Measurements from ENCODE around the gene RAB11FIP3.
A peak's percentile ranks its signal among the peaks of the same experiment; 100 is the strongest.
"Not testable (repeated sequence)": the region's sequence is repeated elsewhere in the genome, so short reads cannot be mapped to it uniquely, and the experiment has no call there.

RAB11FIP3 gene

GRCh38 chr16:404971-405486, 20.4 kb upstream of the RAB11FIP3 start:
- Histone ChIP-seq H3K36me3 (ENCODE audit: control insufficient read depth in 1 of 2, insufficient read depth in 2 of 2, low read length in 2 of 2) (peaks cover 0 to 9% of the 10 kb centered on the region in 2 donors), H3K27ac (ENCODE audit: low read depth, low read length) (no peak overlapping the region)

GRCh38 chr16:405548-406506, 19.6 kb upstream of the RAB11FIP3 start:
- H3K27ac ChIP-seq (ENCODE audit: low read depth, low read length): no peak overlapping the region

More at GRCh38 chr16:404971-405486, 20.4 kb upstream of the RAB11FIP3 start:
- Histone ChIP-seq H3K9me3 (ENCODE audit: control insufficient read depth in 1 of 2, low read length in 2 of 2) (no peaks in the 10 kb centered on the region), H3K4me1 (ENCODE audit: control insufficient read depth in 1 of 2, insufficient read depth in 2 of 2, low read length in 2 of 2) (peaks cover 16 to 20% of the 10 kb centered on the region in 2 donors), H3K27me3 (ENCODE audit: control insufficient read depth in 1 of 2, insufficient read depth in 2 of 2, low read length in 2 of 2) (no peaks in the 10 kb centered on the region), H3K9ac (ENCODE audit: low read depth in 1 of 2, low read length in 2 of 2) (no peak overlapping the region), H3K4me3 (ENCODE audit: low read depth in 1 of 2, low read length in 2 of 2) (no peak overlapping the region)

DNA sequence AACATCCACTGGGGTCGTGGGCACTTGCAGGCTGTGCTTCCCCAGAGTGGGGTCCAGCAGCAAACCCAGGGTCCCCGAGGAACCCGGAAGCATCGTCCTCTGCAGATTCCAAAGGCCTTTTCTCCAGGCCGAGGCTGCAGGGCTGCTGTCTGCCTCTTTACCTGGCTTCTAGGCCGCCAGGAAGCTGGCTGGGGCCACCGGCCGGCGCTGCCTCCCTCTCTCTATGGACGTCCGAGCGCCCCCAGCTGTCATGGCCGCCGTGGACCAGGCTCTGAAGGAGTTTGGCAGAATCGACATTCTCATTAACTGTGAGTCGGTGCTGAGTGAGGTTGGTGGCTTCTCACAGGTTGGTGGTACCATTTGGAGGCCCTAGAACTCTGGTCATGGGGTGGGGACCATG, 18.2 kb upstream of the RAB11FIP3 start:
- Histone ChIP-seq H3K36me3 (ENCODE audit: control insufficient read depth in 1 of 2, insufficient read depth in 2 of 2, low read length in 2 of 2) (peaks cover 0 to 27% of the 10 kb centered on the region in 2 donors), H3K9ac (ENCODE audit: low read depth in 1 of 2, low read length in 2 of 2) (no peak overlapping the region), H3K4me3 (ENCODE audit: low read depth in 1 of 2, low read length in 2 of 2) (no peak overlapping the region), H3K9me3 (ENCODE audit: control insufficient read depth in 1 of 2, low read length in 2 of 2) (no peaks in the 10 kb centered on the region), H3K4me1 (ENCODE audit: control insufficient read depth in 1 of 2, insufficient read depth in 2 of 2, low read length in 2 of 2) (peaks cover 9 to 12% of the 10 kb centered on the region in 2 donors), H3K27me3 (ENCODE audit: control insufficient read depth in 1 of 2, insufficient read depth in 2 of 2, low read length in 2 of 2) (no peaks in the 10 kb centered on the region), H3K27ac (ENCODE audit: low read depth, low read length) (no peak overlapping the region)

More at GRCh38 chr16:405548-406506, 19.6 kb upstream of the RAB11FIP3 start:
- H3K9me3 ChIP-seq (ENCODE audit: control insufficient read depth in 1 of 2, low read length in 2 of 2): no peaks in the 10 kb centered on the region
- no peak overlapping the region for H3K4me3 ChIP-seq (ENCODE audit: low read depth in 1 of 2, low read length in 2 of 2)
- peaks cover 9 to 12% of the 10 kb centered on the region in 2 donors for H3K4me1 ChIP-seq (ENCODE audit: control insufficient read depth in 1 of 2, insufficient read depth in 2 of 2, low read length in 2 of 2)
- H3K9ac ChIP-seq (ENCODE audit: low read depth in 1 of 2, low read length in 2 of 2): no peak overlapping the region
- H3K27me3 ChIP-seq (ENCODE audit: control insufficient read depth in 1 of 2, insufficient read depth in 2 of 2, low read length in 2 of 2): no peaks in the 10 kb centered on the region
- H3K36me3 ChIP-seq (ENCODE audit: control insufficient read depth in 1 of 2, insufficient read depth in 2 of 2, low read length in 2 of 2): peaks cover 0 to 13% of the 10 kb centered on the region in 2 donors

- Histone ChIP-seq H3K27me3 (ENCODE audit: control insufficient read depth in 1 of 2, insufficient read depth in 2 of 2, low read length in 2 of 2) (no peaks in the 10 kb centered on the region), H3K4me1 (ENCODE audit: control insufficient read depth in 1 of 2, insufficient read depth in 2 of 2, low read length in 2 of 2) (peaks cover 2 to 3% of the 10 kb centered on the region in 2 donors), H3K27ac (ENCODE audit: low read depth, low read length) (no peak overlapping the region), H3K9me3 (ENCODE audit: control insufficient read depth in 1 of 2, low read length in 2 of 2) (no peaks in the 10 kb centered on the region), H3K9ac (ENCODE audit: low read depth in 1 of 2, low read length in 2 of 2) (no peak overlapping the region), H3K36me3 (ENCODE audit: control insufficient read depth in 1 of 2, insufficient read depth in 2 of 2, low read length in 2 of 2) (peaks cover 0 to 28% of the 10 kb centered on the region in 2 donors), H3K4me3 (ENCODE audit: low read depth in 1 of 2, low read length in 2 of 2) (no peak overlapping the region)
Observed at GRCh38 chr16:410516-411178, 14.8 kb upstream of the RAB11FIP3 start.

DNA sequence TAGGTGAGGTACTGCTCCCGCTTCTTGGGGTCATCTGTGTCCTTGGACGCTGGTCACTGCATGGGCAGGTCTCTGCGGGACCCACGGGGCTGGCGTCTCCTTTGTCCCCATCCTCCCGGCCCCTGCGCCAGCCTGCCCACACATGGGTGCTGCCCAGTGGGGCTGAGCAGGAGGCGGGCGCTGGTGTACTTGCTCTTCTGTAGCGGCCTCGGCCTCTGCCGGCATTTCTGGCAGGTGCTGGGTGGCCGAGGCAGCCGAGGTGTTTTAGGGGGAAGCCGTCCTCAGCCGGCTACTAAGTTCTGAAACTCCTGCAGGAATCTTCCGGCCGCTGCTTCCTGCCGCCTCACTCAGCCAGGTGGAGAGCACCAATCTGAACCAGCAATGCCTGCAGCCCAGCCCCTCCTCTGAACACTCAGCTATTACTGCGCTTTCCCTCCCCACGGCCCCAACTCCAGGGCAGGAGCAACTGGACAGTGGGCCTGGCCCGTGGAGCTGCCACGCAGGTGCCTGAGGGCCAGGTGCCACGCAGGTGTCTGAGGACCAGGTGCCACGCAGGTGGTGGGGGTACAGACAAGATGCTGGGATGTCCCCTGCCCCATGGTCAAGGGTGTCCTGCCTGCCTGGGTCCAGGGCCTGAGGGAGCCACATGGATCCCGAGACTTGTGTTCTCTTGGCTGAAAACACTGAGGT, 13.7 kb upstream of the RAB11FIP3 start:
- no peak overlapping the region for H3K4me3 ChIP-seq (ENCODE audit: low read depth in 1 of 2, low read length in 2 of 2)
- H3K27me3 ChIP-seq (ENCODE audit: control insufficient read depth in 1 of 2, insufficient read depth in 2 of 2, low read length in 2 of 2): no peaks in the 10 kb centered on the region
- H3K9ac ChIP-seq (ENCODE audit: low read depth in 1 of 2, low read length in 2 of 2): no peak overlapping the region
- peaks cover 0 to 28% of the 10 kb centered on the region in 2 donors for H3K36me3 ChIP-seq (ENCODE audit: control insufficient read depth in 1 of 2, insufficient read depth in 2 of 2, low read length in 2 of 2)
- no peaks in the 10 kb centered on the region for H3K9me3 ChIP-seq (ENCODE audit: control insufficient read depth in 1 of 2, low read length in 2 of 2)
- no peak overlapping the region for H3K27ac ChIP-seq (ENCODE audit: low read depth, low read length)
- H3K4me1 ChIP-seq (ENCODE audit: control insufficient read depth in 1 of 2, insufficient read depth in 2 of 2, low read length in 2 of 2): no peaks in the 10 kb centered on the region

DNA sequence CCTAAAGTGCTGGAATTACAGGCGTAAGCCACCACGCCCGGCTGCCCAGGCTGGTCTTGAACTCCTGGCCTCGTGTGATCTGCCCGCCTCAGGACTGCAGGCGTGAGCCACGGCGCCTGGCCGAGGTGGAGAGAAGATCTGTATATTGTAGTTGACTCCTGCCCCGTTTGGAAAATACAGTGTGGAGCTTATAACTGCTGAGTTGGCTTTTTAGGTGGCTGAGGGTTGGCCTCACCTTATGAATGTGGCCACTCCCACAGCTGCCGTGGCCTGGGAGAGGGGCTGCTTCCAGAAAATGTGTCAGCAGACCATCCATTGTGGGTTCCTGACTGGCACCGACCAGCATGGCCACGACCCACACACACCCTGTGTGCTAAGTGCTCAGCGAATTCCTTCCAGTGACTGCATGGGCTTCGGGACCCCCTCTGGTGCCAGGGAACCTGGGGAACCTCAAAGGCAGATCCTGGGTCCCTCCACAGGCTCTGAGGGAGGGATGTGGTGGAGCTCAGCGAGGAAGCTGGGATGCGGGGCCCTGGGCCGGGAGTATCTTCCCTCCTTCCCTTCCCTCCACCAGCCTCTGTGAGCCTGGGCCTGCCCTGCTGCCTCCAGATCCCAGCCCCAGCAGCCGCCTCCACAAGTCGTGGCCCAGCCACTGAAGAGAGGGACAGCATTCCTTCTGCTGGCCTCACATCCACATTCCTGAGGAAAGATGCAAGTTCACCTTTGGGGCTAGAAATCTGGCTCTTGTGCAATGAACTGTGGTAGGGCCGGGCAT, 10.9 kb upstream of the RAB11FIP3 start:
- Histone ChIP-seq H3K9ac (ENCODE audit: low read depth in 1 of 2, low read length in 2 of 2) (no peak overlapping the region), H3K4me1 (ENCODE audit: control insufficient read depth in 1 of 2, insufficient read depth in 2 of 2, low read length in 2 of 2) (no peaks in the 10 kb centered on the region), H3K36me3 (ENCODE audit: control insufficient read depth in 1 of 2, insufficient read depth in 2 of 2, low read length in 2 of 2) (peaks cover 0 to 23% of the 10 kb centered on the region in 2 donors), H3K4me3 (ENCODE audit: low read depth in 1 of 2, low read length in 2 of 2) (no peak overlapping the region), H3K27ac (ENCODE audit: low read depth, low read length) (no peak overlapping the region), H3K27me3 (ENCODE audit: control insufficient read depth in 1 of 2, insufficient read depth in 2 of 2, low read length in 2 of 2) (no peaks in the 10 kb centered on the region), H3K9me3 (ENCODE audit: control insufficient read depth in 1 of 2, low read length in 2 of 2) (no peaks in the 10 kb centered on the region)

- H3K9ac ChIP-seq (ENCODE audit: low read depth in 1 of 2, low read length in 2 of 2); H3K27ac ChIP-seq (ENCODE audit: low read depth, low read length); H3K4me1 ChIP-seq (ENCODE audit: control insufficient read depth in 1 of 2, insufficient read depth in 2 of 2, low read length in 2 of 2); H3K4me3 ChIP-seq (ENCODE audit: low read depth in 1 of 2, low read length in 2 of 2); H3K9me3 ChIP-seq (ENCODE audit: control insufficient read depth in 1 of 2, low read length in 2 of 2); H3K27me3 ChIP-seq (ENCODE audit: control insufficient read depth in 1 of 2, insufficient read depth in 2 of 2, low read length in 2 of 2): not testable (repeated sequence)
- H3K36me3 ChIP-seq (ENCODE audit: control insufficient read depth in 1 of 2, insufficient read depth in 2 of 2, low read length in 2 of 2): peaks cover 0 to 18% of the 10 kb centered on the region in 2 donors
Observed at GRCh38 chr16:415170-415498, 10.3 kb upstream of the RAB11FIP3 start.

- H3K4me3 ChIP-seq (ENCODE audit: low read depth in 1 of 2, low read length in 2 of 2); H3K9ac ChIP-seq (ENCODE audit: low read depth in 1 of 2, low read length in 2 of 2); H3K9me3 ChIP-seq (ENCODE audit: control insufficient read depth in 1 of 2, low read length in 2 of 2); H3K27ac ChIP-seq (ENCODE audit: low read depth, low read length); H3K36me3 ChIP-seq (ENCODE audit: control insufficient read depth in 1 of 2, insufficient read depth in 2 of 2, low read length in 2 of 2): not testable (repeated sequence)
- peaks cover 0 to 13% of the 10 kb centered on the region in 2 donors for H3K27me3 ChIP-seq (ENCODE audit: control insufficient read depth in 1 of 2, insufficient read depth in 2 of 2, low read length in 2 of 2)
- H3K4me1 ChIP-seq (ENCODE audit: control insufficient read depth in 1 of 2, insufficient read depth in 2 of 2, low read length in 2 of 2): peaks cover 18 to 22% of the 10 kb centered on the region in 2 donors
Observed at GRCh38 chr16:422179-422578, 3.3 kb upstream of the RAB11FIP3 start.

- Histone ChIP-seq H3K9me3 (ENCODE audit: control insufficient read depth in 1 of 2, low read length in 2 of 2) (no peaks in the 10 kb centered on the region), H3K9ac (ENCODE audit: low read depth in 1 of 2, low read length in 2 of 2) (peak overlapping the region; percentile 51 to 72), H3K36me3 (ENCODE audit: control insufficient read depth in 1 of 2, insufficient read depth in 2 of 2, low read length in 2 of 2) (no peaks in the 10 kb centered on the region), H3K4me3 (ENCODE audit: low read depth in 1 of 2, low read length in 2 of 2) (peak overlapping the region; percentile 78 to 82), H3K27ac (ENCODE audit: low read depth, low read length) (peak overlapping the region; percentile 51), H3K4me1 (ENCODE audit: control insufficient read depth in 1 of 2, insufficient read depth in 2 of 2, low read length in 2 of 2) (peaks cover 28 to 29% of the 10 kb centered on the region in 2 donors), H3K27me3 (ENCODE audit: control insufficient read depth in 1 of 2, insufficient read depth in 2 of 2, low read length in 2 of 2) (peaks cover 0 to 13% of the 10 kb centered on the region in 2 donors)
Observed at GRCh38 chr16:424033-424622, 1.3 kb upstream of the RAB11FIP3 start.
